K562 (cell line): ENCODE results near the gene SPATA31C1.

Experiments used
- SMAD3 ChIP-seq: fragments of 450-650 bp; formaldehyde crosslinking; conservative IDR thresholded peaks from 2 replicates; pipeline ENCODE4 v1.4.0; 2020; ENCODE audit warnings: mild to moderate bottlenecking
- TCF7L2 ChIP-seq: fragments of 150-350 bp; IDR thresholded peaks from 2 replicates; pipeline ENCODE4 v1.6.1; 2016; ENCODE audit warnings: low read depth, mild to moderate bottlenecking, low read length, moderate library complexity
- ZNF165 ChIP-seq: fragments of 250-450 bp; sonication (Bioruptor Pico); IDR thresholded peaks from 2 replicates; pipeline ENCODE4 v1.4.0; 2020; ENCODE audit warnings: borderline replicate concordance
- ZNF3 ChIP-seq: fragments of 250-450 bp; sonication (Bioruptor Pico); IDR thresholded peaks from 2 replicates; pipeline ENCODE4 v1.5.0; 2021; ENCODE audit warnings: mild to moderate bottlenecking, moderate library complexity
- TF ChIP-seq, protein P1 (sequence below): fragments of 450-650 bp; formaldehyde crosslinking; IDR thresholded peaks from 2 replicates; pipeline ENCODE4 v1.4.0; 2020; ENCODE audit warnings: mild to moderate bottlenecking, mixed read lengths
- TF ChIP-seq, protein P2 (sequence below), 2 experiments: fragments of 450-650 bp; formaldehyde crosslinking in 1 of 2; IDR thresholded peaks; 2 replicates each; pipeline versions ENCODE4 v1.4.0 to v1.6.1; 2014 to 2020; ENCODE audit warnings: mild to moderate bottlenecking in 2 of 2, borderline replicate concordance in 1 of 2, low read depth in 1 of 2

DNA sequence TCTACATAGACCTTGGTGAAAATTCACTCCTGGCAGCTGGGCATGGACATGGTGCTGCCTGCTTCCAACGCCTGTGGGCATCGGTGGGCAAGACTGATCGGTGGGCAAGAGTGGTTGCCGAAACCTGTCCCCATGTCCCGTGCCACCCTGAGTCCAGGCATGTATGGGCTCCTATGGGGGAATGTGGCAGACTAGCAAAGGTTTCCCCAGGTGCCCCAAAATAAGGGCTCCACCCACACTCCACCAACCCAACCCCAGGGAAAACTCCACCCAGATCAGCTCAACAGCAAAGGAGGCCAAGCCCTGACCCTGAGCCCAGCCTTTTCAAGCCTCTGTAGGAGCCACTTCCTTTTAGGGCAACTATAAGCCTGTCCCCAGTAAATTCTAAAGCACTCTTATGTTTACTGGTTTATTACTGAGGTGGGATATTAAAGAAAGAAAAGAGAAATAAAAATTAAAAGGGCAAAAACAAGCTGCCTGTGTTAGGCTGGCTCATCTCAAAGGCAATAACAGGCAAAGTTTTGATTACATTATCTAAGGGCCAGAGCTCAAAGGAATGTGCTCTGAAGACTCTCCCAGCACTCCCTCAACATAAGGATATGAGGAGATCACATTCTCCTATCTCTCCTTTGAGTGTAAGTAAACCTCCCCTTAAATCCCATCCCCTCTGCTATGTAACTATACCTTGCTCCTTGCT is 44.0 kb upstream of the SPATA31C1 start:
- TF ChIP-seq SMAD3 (CRISPR knock-in tag) (no peak), ZNF3 (CRISPR knock-in tag) (no peak), TCF7L2 (no peak), ZNF165 (no peak)
- TF ChIP-seq, protein P1, sequence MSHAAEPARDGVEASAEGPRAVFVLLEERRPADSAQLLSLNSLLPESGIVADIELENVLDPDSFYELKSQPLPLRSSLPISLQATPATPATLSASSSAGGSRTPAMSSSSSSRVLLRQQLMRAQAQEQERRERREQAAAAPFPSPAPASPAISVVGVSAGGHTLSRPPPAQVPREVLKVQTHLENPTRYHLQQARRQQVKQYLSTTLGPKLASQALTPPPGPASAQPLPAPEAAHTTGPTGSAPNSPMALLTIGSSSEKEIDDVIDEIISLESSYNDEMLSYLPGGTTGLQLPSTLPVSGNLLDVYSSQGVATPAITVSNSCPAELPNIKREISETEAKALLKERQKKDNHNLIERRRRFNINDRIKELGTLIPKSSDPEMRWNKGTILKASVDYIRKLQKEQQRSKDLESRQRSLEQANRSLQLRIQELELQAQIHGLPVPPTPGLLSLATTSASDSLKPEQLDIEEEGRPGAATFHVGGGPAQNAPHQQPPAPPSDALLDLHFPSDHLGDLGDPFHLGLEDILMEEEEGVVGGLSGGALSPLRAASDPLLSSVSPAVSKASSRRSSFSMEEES (CRISPR knock-in tag), result no peak
- TF ChIP-seq, protein P2, sequence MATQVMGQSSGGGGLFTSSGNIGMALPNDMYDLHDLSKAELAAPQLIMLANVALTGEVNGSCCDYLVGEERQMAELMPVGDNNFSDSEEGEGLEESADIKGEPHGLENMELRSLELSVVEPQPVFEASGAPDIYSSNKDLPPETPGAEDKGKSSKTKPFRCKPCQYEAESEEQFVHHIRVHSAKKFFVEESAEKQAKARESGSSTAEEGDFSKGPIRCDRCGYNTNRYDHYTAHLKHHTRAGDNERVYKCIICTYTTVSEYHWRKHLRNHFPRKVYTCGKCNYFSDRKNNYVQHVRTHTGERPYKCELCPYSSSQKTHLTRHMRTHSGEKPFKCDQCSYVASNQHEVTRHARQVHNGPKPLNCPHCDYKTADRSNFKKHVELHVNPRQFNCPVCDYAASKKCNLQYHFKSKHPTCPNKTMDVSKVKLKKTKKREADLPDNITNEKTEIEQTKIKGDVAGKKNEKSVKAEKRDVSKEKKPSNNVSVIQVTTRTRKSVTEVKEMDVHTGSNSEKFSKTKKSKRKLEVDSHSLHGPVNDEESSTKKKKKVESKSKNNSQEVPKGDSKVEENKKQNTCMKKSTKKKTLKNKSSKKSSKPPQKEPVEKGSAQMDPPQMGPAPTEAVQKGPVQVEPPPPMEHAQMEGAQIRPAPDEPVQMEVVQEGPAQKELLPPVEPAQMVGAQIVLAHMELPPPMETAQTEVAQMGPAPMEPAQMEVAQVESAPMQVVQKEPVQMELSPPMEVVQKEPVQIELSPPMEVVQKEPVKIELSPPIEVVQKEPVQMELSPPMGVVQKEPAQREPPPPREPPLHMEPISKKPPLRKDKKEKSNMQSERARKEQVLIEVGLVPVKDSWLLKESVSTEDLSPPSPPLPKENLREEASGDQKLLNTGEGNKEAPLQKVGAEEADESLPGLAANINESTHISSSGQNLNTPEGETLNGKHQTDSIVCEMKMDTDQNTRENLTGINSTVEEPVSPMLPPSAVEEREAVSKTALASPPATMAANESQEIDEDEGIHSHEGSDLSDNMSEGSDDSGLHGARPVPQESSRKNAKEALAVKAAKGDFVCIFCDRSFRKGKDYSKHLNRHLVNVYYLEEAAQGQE (IDR thresholded peaks at IDR 0.05; ENCODE audit: borderline replicate concordance), result no peak
- TF ChIP-seq, protein P2 (CRISPR knock-in tag; IDR thresholded peaks at IDR 0.05; ENCODE audit: low read depth), result no peak
